ENCODE measurements around the gene TRAF3IP3. TPM values are rescaled to one million over a fixed set of nuclear protein-coding genes. Genes with fewer than 3 reads are reported as not detected.

TRAF3IP3 gene
- total RNA-seq, 2 donors from 2014 or later = 3.3 to 12.3 TPM

DNA sequence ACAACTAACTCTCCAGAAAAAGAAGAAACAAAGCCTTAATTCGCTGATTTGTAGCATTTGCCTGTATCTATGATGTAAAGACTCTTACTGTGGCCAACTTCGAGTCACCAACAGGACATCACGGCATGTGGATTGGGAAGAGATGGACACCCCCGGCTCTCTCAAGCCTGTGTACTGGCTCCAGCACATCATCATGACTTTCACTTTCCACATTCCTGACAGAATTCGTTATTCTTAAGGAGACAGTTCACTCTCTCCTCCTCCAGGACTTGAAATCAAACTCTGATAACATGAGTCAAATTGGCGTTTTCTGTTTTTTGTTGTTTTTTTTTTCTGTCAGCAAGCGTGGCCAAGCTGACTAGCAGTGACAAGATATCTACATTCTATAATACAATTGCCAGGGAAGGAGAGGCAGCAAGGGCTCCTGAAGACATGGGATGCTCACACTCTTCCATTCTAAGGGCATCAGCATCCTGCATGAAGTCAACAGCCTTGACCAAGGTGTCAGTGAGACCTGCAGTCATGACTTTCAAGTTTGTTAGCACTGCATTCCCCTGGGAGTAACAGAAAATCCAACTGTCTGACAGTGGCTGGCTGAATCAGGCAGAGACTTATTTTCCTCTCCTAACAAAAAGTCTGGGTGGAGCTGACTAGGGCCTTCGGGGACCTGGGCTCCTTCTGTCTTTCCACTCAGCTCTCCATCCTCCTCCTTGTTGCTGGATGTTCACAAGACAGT is 13.3 kb upstream of the TRAF3IP3 start:
- no peaks in the 10 kb centered on the region for H3K9me3 ChIP-seq
- no peaks in the 10 kb centered on the region for H3K4me1 ChIP-seq (ENCODE audit: control insufficient read depth in 1 of 2, low read depth in 2 of 2)
- no peaks in the 10 kb centered on the region for H3K36me3 ChIP-seq
- no peaks in the 10 kb centered on the region for H3K27me3 ChIP-seq (replicated peaks; ENCODE audit: insufficient read depth)
- no peak for ATAC-seq (ENCODE audit: insufficient number of reproducible peaks, low FRiP score, low read depth)
- DNase-seq (ENCODE audit: low spot score) = no peak
- TF ChIP-seq, protein P1, sequence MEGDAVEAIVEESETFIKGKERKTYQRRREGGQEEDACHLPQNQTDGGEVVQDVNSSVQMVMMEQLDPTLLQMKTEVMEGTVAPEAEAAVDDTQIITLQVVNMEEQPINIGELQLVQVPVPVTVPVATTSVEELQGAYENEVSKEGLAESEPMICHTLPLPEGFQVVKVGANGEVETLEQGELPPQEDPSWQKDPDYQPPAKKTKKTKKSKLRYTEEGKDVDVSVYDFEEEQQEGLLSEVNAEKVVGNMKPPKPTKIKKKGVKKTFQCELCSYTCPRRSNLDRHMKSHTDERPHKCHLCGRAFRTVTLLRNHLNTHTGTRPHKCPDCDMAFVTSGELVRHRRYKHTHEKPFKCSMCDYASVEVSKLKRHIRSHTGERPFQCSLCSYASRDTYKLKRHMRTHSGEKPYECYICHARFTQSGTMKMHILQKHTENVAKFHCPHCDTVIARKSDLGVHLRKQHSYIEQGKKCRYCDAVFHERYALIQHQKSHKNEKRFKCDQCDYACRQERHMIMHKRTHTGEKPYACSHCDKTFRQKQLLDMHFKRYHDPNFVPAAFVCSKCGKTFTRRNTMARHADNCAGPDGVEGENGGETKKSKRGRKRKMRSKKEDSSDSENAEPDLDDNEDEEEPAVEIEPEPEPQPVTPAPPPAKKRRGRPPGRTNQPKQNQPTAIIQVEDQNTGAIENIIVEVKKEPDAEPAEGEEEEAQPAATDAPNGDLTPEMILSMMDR (IDR thresholded peaks at IDR 0.05) = no peak
- H3K27ac ChIP-seq = no peak overlapping the region
- peak overlapping the region; percentile 35 for H3K4me3 ChIP-seq

GRCh38 chr1:209743145-209743482 is 12.7 kb upstream of the TRAF3IP3 start:
- no peaks in the 10 kb centered on the region for H3K27me3 ChIP-seq (replicated peaks; ENCODE audit: insufficient read depth)
- DNase-seq (ENCODE audit: low spot score) (no peak), ATAC-seq (ENCODE audit: insufficient number of reproducible peaks, low FRiP score, low read depth) (no peak)
- H3K36me3 ChIP-seq = no peaks in the 10 kb centered on the region
- TF ChIP-seq, protein P1 (IDR thresholded peaks at IDR 0.05) = no peak
- H3K4me3 ChIP-seq = no peak overlapping the region
- no peak overlapping the region for H3K27ac ChIP-seq
- no peaks in the 10 kb centered on the region for H3K9me3 ChIP-seq
- H3K4me1 ChIP-seq (ENCODE audit: control insufficient read depth in 1 of 2, low read depth in 2 of 2) = no peaks in the 10 kb centered on the region

GRCh38 chr1:209746451-209747165 is 9.2 kb upstream of the TRAF3IP3 start:
- Histone ChIP-seq H3K27me3 (replicated peaks; ENCODE audit: insufficient read depth) (no peaks in the 10 kb centered on the region), H3K9me3 (no peaks in the 10 kb centered on the region)
- ATAC-seq (ENCODE audit: insufficient number of reproducible peaks, low FRiP score, low read depth) = no peak

DNA sequence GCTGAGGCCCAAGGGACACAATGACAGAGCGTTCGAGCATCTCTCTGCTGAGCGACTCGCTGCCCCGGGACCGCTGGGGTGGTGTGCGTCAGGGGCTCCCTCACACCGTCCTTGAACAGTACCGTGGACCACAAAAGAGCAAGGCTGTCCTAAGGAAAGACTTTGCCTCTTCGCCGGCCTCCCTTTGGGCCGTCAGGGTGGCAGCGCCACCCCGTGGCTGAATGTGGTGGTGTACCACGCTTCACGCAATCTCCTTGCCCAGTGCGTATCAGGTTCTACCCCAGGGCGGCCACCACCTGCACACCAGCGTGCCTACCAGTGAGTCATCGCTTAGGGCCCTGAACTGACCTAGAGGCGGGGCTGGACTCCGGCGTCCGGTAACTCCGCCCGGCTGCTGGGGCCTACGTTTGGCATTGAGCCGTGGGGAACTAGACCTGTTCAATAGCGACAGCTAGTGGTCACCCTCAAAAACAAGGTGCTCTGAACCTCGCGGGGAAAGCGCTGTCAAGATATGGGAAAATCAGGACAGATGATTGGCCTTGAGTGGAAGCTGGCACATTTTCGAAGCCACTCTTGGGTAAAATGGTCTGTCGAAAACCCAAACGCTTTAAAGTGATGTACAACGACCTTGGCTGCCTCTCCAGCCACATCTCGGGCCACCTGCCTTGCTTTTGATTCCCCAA is 8.1 kb upstream of the TRAF3IP3 start:
- peak overlapping the region; percentile 43 for H3K4me3 ChIP-seq
- DNase-seq (ENCODE audit: low spot score) (peak; percentile 74), ATAC-seq (ENCODE audit: insufficient number of reproducible peaks, low FRiP score, low read depth) (peak; percentile 84)
- TF ChIP-seq, protein P1 (IDR thresholded peaks at IDR 0.05) = peak; percentile 82
- no peaks in the 10 kb centered on the region for H3K4me1 ChIP-seq (ENCODE audit: control insufficient read depth in 1 of 2, low read depth in 2 of 2)
- H3K27ac ChIP-seq = no peak overlapping the region
- H3K36me3 ChIP-seq = no peaks in the 10 kb centered on the region
- H3K27me3 ChIP-seq (replicated peaks; ENCODE audit: insufficient read depth) = no peaks in the 10 kb centered on the region
- no peaks in the 10 kb centered on the region for H3K9me3 ChIP-seq

More at GRCh38 chr1:209746451-209747165, 9.2 kb upstream of the TRAF3IP3 start:
- no peaks in the 10 kb centered on the region for H3K4me1 ChIP-seq (ENCODE audit: control insufficient read depth in 1 of 2, low read depth in 2 of 2)
- no peak overlapping the region for H3K4me3 ChIP-seq
- H3K27ac ChIP-seq = no peak overlapping the region
- TF ChIP-seq, protein P1 (IDR thresholded peaks at IDR 0.05) = no peak
- H3K36me3 ChIP-seq = no peaks in the 10 kb centered on the region
- no peak for DNase-seq (ENCODE audit: low spot score)

GRCh38 chr1:209748620-209749019 is 7.2 kb upstream of the TRAF3IP3 start:
- Histone ChIP-seq H3K36me3 (no peaks in the 10 kb centered on the region), H3K4me1 (ENCODE audit: control insufficient read depth in 1 of 2, low read depth in 2 of 2) (no peaks in the 10 kb centered on the region), H3K9me3 (no peaks in the 10 kb centered on the region), H3K4me3 (no peak overlapping the region), H3K27ac (no peak overlapping the region), H3K27me3 (replicated peaks; ENCODE audit: insufficient read depth) (no peaks in the 10 kb centered on the region)
- DNase-seq (ENCODE audit: low spot score) (no peak), ATAC-seq (ENCODE audit: insufficient number of reproducible peaks, low FRiP score, low read depth) (no peak)
- TF ChIP-seq, protein P1 (IDR thresholded peaks at IDR 0.05) = no peak

Measured in thoracic aorta (tissue), 2 donors.